NK-92 (cell line): ENCODE results near the gene SHQ1.

Source experiments
- DNase-seq: peaks from one replicate; lab custom pipeline; 2025; ENCODE audit not compliant: unreplicated experiment; lab: John Stamatoyannopoulos, UW

SHQ1 gene

GRCh38 chr3:72848703-72849081 is 447 bp upstream of the SHQ1 start:
- DNase-seq: no peak

GRCh38 chr3:72847282-72847681 is 963 bp downstream of the SHQ1 start:
- no peak for DNase-seq

GRCh38 chr3:72846166-72846565 is 2.1 kb downstream of the SHQ1 start:
- no peak for DNase-seq

GRCh38 chr3:72844436-72844993 is 3.7 kb downstream of the SHQ1 start:
- DNase-seq: no peak

GRCh38 chr3:72839057-72839456 is 9.2 kb downstream of the SHQ1 start:
- DNase-seq: no peak

GRCh38 chr3:72836923-72837322 is 11.3 kb downstream of the SHQ1 start:
- DNase-seq: no peak

- no peak for DNase-seq
These were observed 11.8 kb downstream of the SHQ1 start for GRCh38 chr3:72836416-72836815.

- no peak for DNase-seq
These were observed 17.6 kb downstream of the SHQ1 start for GRCh38 chr3:72830452-72831223.

- DNase-seq: no peak
These were observed 18.5 kb downstream of the SHQ1 start for GRCh38 chr3:72829701-72830100.

GRCh38 chr3:72821161-72821781 is 27.0 kb downstream of the SHQ1 start:
- no peak for DNase-seq

GRCh38 chr3:72820415-72820814 is 27.8 kb downstream of the SHQ1 start:
- DNase-seq: no peak

GRCh38 chr3:72818905-72819304 is 29.3 kb downstream of the SHQ1 start:
- DNase-seq: no peak

- no peak for DNase-seq
These were observed 30.0 kb downstream of the SHQ1 start for GRCh38 chr3:72818092-72818773.

GRCh38 chr3:72816862-72817355 is 31.3 kb downstream of the SHQ1 start:
- no peak for DNase-seq

GRCh38 chr3:72814308-72814707 is 33.9 kb downstream of the SHQ1 start:
- no peak for DNase-seq

GRCh38 chr3:72812201-72812600 is 36.0 kb downstream of the SHQ1 start:
- no peak for DNase-seq

GRCh38 chr3:72811571-72811970 is 36.7 kb downstream of the SHQ1 start:
- DNase-seq: no peak

- DNase-seq: no peak
These were observed 37.4 kb downstream of the SHQ1 start for GRCh38 chr3:72810659-72811434.

GRCh38 chr3:72810063-72810462 is 38.2 kb downstream of the SHQ1 start:
- DNase-seq: no peak

- no peak for DNase-seq
These were observed 43.9 kb downstream of the SHQ1 start for GRCh38 chr3:72804361-72804760.

GRCh38 chr3:72803573-72803972 is 44.7 kb downstream of the SHQ1 start:
- no peak for DNase-seq
